ENCODE results near the gene XCL1. TPM values are rescaled to one million over a fixed set of nuclear protein-coding genes. Genes with fewer than 3 reads are reported as not detected.

The XCL1 gene
- total RNA-seq, 1 donor from 2014 or later = not detected

DNA sequence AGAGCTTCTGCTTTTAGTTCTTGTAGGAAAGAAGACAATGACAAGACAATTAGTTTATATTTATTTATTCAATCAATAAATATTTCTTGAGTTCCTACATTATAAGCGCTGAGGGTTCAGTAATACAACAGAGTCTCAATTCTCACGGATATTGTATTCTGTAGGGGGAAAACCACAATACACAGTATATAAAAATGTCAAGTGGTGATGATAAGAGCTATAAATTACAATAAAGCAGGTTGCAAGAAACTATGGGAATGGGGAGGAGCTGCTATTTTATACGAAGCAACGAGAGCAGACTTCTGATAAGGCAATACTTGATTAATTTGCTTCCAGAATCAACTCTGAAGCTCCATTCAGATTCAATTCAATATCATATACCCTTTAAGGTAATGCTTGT, 10.6 kb upstream of the XCL1 start:
- FAIRE-seq = no peak
- DNase-seq (ENCODE audit: low read depth) = no peak

DNA sequence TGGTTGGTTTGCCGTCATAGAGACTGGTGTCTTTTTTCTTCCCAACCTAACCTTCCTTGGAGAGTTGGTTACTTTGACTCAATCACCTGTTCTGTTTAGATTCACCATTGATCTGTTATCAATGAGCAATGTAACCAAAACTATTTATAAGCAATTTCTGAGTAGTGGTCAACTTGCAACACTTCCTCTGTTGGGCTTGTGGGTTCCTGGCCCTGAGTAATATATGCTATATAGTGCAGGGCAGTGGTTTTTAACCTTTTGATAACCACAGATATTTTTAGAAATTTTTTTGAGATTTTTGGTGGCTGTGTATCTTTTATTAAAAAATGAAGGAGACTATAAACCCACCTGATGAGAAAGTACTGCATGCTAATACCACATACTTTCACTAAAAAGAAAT, 9.4 kb upstream of the XCL1 start:
- Histone ChIP-seq H3K4me3 (ENCODE audit: low read depth, low read length) (no peak overlapping the region), H3K36me3 (ENCODE audit: control insufficient read depth, insufficient read depth, low read length) (no peaks in the 10 kb centered on the region), H3K27me3 (ENCODE audit: control insufficient read depth, insufficient read depth, low read length) (no peaks in the 10 kb centered on the region)
- DNase-seq (ENCODE audit: low read depth) (no peak), FAIRE-seq (no peak)
- TF ChIP-seq, protein P1, sequence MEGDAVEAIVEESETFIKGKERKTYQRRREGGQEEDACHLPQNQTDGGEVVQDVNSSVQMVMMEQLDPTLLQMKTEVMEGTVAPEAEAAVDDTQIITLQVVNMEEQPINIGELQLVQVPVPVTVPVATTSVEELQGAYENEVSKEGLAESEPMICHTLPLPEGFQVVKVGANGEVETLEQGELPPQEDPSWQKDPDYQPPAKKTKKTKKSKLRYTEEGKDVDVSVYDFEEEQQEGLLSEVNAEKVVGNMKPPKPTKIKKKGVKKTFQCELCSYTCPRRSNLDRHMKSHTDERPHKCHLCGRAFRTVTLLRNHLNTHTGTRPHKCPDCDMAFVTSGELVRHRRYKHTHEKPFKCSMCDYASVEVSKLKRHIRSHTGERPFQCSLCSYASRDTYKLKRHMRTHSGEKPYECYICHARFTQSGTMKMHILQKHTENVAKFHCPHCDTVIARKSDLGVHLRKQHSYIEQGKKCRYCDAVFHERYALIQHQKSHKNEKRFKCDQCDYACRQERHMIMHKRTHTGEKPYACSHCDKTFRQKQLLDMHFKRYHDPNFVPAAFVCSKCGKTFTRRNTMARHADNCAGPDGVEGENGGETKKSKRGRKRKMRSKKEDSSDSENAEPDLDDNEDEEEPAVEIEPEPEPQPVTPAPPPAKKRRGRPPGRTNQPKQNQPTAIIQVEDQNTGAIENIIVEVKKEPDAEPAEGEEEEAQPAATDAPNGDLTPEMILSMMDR (IDR thresholded peaks at IDR 0.05; ENCODE audit: insufficient read depth, low read length, severe bottlenecking) = no peak

More for the DNA sequence above, 10.6 kb upstream of the XCL1 start:
- Histone ChIP-seq H3K27me3 (ENCODE audit: control insufficient read depth, insufficient read depth, low read length) (no peaks in the 10 kb centered on the region), H3K4me3 (ENCODE audit: low read depth, low read length) (no peak overlapping the region), H3K36me3 (ENCODE audit: control insufficient read depth, insufficient read depth, low read length) (no peaks in the 10 kb centered on the region)
- TF ChIP-seq, protein P1 (IDR thresholded peaks at IDR 0.05; ENCODE audit: insufficient read depth, low read length, severe bottlenecking) = no peak

DNA sequence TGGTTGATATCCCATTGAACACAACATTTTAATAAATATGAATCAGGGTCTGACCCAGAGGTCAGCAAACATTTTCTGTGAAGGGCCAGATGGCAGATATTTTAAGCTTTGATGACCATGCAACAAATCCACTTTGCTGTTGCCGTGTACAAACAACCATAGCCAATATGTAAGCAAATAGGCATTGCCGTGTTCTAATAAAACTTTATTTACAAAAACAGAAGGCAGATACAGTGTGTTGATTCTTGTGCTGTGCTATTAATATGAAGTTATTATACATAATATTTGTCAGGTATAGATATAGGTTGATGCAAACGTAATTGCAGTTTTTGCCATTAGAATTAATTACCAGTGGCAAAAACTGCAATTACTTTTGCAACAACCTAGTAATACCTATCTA, 8.8 kb upstream of the XCL1 start:
- TF ChIP-seq, protein P1 (IDR thresholded peaks at IDR 0.05; ENCODE audit: insufficient read depth, low read length, severe bottlenecking) = no peak
- H3K36me3 ChIP-seq (ENCODE audit: control insufficient read depth, insufficient read depth, low read length) = no peaks in the 10 kb centered on the region
- peaks cover 2% of the 10 kb centered on the region for H3K27me3 ChIP-seq (ENCODE audit: control insufficient read depth, insufficient read depth, low read length)
- DNase-seq (ENCODE audit: low read depth) (no peak), FAIRE-seq (no peak)
- no peak overlapping the region for H3K4me3 ChIP-seq (ENCODE audit: low read depth, low read length)

GRCh38 chr1:168568346-168568745, 8.1 kb upstream of the XCL1 start:
- no peak for DNase-seq (ENCODE audit: low read depth)
- no peak for FAIRE-seq
- Histone ChIP-seq H3K36me3 (ENCODE audit: control insufficient read depth, insufficient read depth, low read length) (no peaks in the 10 kb centered on the region), H3K4me3 (ENCODE audit: low read depth, low read length) (no peak overlapping the region), H3K27me3 (ENCODE audit: control insufficient read depth, insufficient read depth, low read length) (peaks cover 2% of the 10 kb centered on the region)
- TF ChIP-seq, protein P1 (IDR thresholded peaks at IDR 0.05; ENCODE audit: insufficient read depth, low read length, severe bottlenecking) = no peak

GRCh38 chr1:168570652-168571051, 5.8 kb upstream of the XCL1 start:
- Histone ChIP-seq H3K27me3 (ENCODE audit: control insufficient read depth, insufficient read depth, low read length) (peaks cover 2% of the 10 kb centered on the region), H3K36me3 (ENCODE audit: control insufficient read depth, insufficient read depth, low read length) (no peaks in the 10 kb centered on the region), H3K4me3 (ENCODE audit: low read depth, low read length) (no peak overlapping the region)
- DNase-seq (ENCODE audit: low read depth) (no peak), FAIRE-seq (no peak)
- TF ChIP-seq, protein P1 (IDR thresholded peaks at IDR 0.05; ENCODE audit: insufficient read depth, low read length, severe bottlenecking) = no peak

GRCh38 chr1:168572633-168573032, 3.8 kb upstream of the XCL1 start:
- H3K27me3 ChIP-seq (ENCODE audit: control insufficient read depth, insufficient read depth, low read length) = peaks cover 2% of the 10 kb centered on the region
- no peaks in the 10 kb centered on the region for H3K36me3 ChIP-seq (ENCODE audit: control insufficient read depth, insufficient read depth, low read length)
- TF ChIP-seq, protein P1 (IDR thresholded peaks at IDR 0.05; ENCODE audit: insufficient read depth, low read length, severe bottlenecking) = no peak
- H3K4me3 ChIP-seq (ENCODE audit: low read depth, low read length) = no peak overlapping the region
- no peak for FAIRE-seq
- DNase-seq (ENCODE audit: low read depth) = no peak
